ENCODE data around the gene NUDT2. TPM values are rescaled to one million over a fixed set of nuclear protein-coding genes. Genes with fewer than 3 reads are reported as not detected.
A peak's percentile ranks its signal among the peaks of the same experiment; 100 is the strongest.
"Not testable (repeated sequence)": the region's sequence is repeated elsewhere in the genome, so short reads cannot be mapped to it uniquely, and the experiment has no call there.

NUDT2 gene
- polyA plus RNA-seq (2013, experiment 1 of 2) = 20.6 TPM
- polyA plus RNA-seq (2013, experiment 2 of 2) = 25.2 TPM

- peaks cover 4% of the 10 kb centered on the region for H3K4me1 ChIP-seq (ENCODE audit: control insufficient read depth, insufficient read depth, low read length, poor library complexity, severe bottlenecking)
- peak within 1 kb of the TSS; percentile 91 for H3K27ac ChIP-seq (ENCODE audit: low read depth, low read length, severe bottlenecking)
- no peaks in the 10 kb centered on the region for H3K9me3 ChIP-seq (ENCODE audit: control insufficient read depth, low read length)
- peak within 1 kb of the TSS; percentile 97 for H3K4me3 ChIP-seq (ENCODE audit: extremely low read depth, insufficient read depth, low read length, poor library complexity, severe bottlenecking)
- H3K36me3 ChIP-seq (ENCODE audit: control insufficient read depth, insufficient read depth, low read length) = no peaks in the 10 kb centered on the region
- 0 to 1% methylated on average over 45 to 60 of the region's 64 CpGs for WGBS, 2 experiments (ENCODE audit: insufficient coverage in 2 of 2)
Observed at GRCh38 chr9:34328987-34329832, at the start of gene NUDT2, which contains the start of gene KIF24. NUDT2 (plus strand) TSS chr9:34329569; CDS start chr9:34339040, 9,471 bp downstream. KIF24 (minus strand) TSS chr9:34329268; CDS start chr9:34311346, 17,922 bp downstream.

- no peaks in the 10 kb centered on the region for H3K4me1 ChIP-seq (ENCODE audit: control insufficient read depth, insufficient read depth, low read length, poor library complexity, severe bottlenecking)
- H3K36me3 ChIP-seq (ENCODE audit: control insufficient read depth, insufficient read depth, low read length) = no peaks in the 10 kb centered on the region
- no peaks in the 10 kb centered on the region for H3K9me3 ChIP-seq (ENCODE audit: control insufficient read depth, low read length)
- no peak overlapping the region for H3K27ac ChIP-seq (ENCODE audit: low read depth, low read length, severe bottlenecking)
- 100% methylated on average over 1 of the region's 1 CpG; no CpG with 5 or more reads in 1 of the 2 experiments for WGBS, 2 experiments (ENCODE audit: insufficient coverage in 2 of 2)
- no peak overlapping the region for H3K4me3 ChIP-seq (ENCODE audit: extremely low read depth, insufficient read depth, low read length, poor library complexity, severe bottlenecking)
Observed at GRCh38 chr9:34282096-34282495, 47.3 kb upstream of the NUDT2 start.

GRCh38 chr9:34289159-34289558, 40.2 kb upstream of the NUDT2 start:
- Histone ChIP-seq H3K4me3 (ENCODE audit: extremely low read depth, insufficient read depth, low read length, poor library complexity, severe bottlenecking) (no peak overlapping the region), H3K36me3 (ENCODE audit: control insufficient read depth, insufficient read depth, low read length) (no peaks in the 10 kb centered on the region), H3K9me3 (ENCODE audit: control insufficient read depth, low read length) (no peaks in the 10 kb centered on the region), H3K4me1 (ENCODE audit: control insufficient read depth, insufficient read depth, low read length, poor library complexity, severe bottlenecking) (no peaks in the 10 kb centered on the region), H3K27ac (ENCODE audit: low read depth, low read length, severe bottlenecking) (no peak overlapping the region)
- WGBS, 2 experiments (ENCODE audit: insufficient coverage in 2 of 2) = 100% methylated on average over 1 of the region's 2 CpGs; no CpG with 5 or more reads in 1 of the 2 experiments

GRCh38 chr9:34291023-34291422, 38.3 kb upstream of the NUDT2 start:
- no peak overlapping the region for H3K27ac ChIP-seq (ENCODE audit: low read depth, low read length, severe bottlenecking)
- WGBS, 2 experiments (ENCODE audit: insufficient coverage in 2 of 2) = 100% methylated on average over 1 of the region's 2 CpGs
- no peak overlapping the region for H3K4me3 ChIP-seq (ENCODE audit: extremely low read depth, insufficient read depth, low read length, poor library complexity, severe bottlenecking)
- no peaks in the 10 kb centered on the region for H3K36me3 ChIP-seq (ENCODE audit: control insufficient read depth, insufficient read depth, low read length)
- H3K4me1 ChIP-seq (ENCODE audit: control insufficient read depth, insufficient read depth, low read length, poor library complexity, severe bottlenecking) = no peaks in the 10 kb centered on the region
- H3K9me3 ChIP-seq (ENCODE audit: control insufficient read depth, low read length) = no peaks in the 10 kb centered on the region

GRCh38 chr9:34291423-34291822, 37.9 kb upstream of the NUDT2 start:
- no peaks in the 10 kb centered on the region for H3K4me1 ChIP-seq (ENCODE audit: control insufficient read depth, insufficient read depth, low read length, poor library complexity, severe bottlenecking)
- no peak overlapping the region for H3K27ac ChIP-seq (ENCODE audit: low read depth, low read length, severe bottlenecking)
- H3K9me3 ChIP-seq (ENCODE audit: control insufficient read depth, low read length) = no peaks in the 10 kb centered on the region
- 80 to 100% methylated on average over 1 of the region's 2 CpGs for WGBS, 2 experiments (ENCODE audit: insufficient coverage in 2 of 2)
- no peaks in the 10 kb centered on the region for H3K36me3 ChIP-seq (ENCODE audit: control insufficient read depth, insufficient read depth, low read length)
- H3K4me3 ChIP-seq (ENCODE audit: extremely low read depth, insufficient read depth, low read length, poor library complexity, severe bottlenecking) = no peak overlapping the region

GRCh38 chr9:34292552-34292951, 36.8 kb upstream of the NUDT2 start:
- no peak overlapping the region for H3K27ac ChIP-seq (ENCODE audit: low read depth, low read length, severe bottlenecking)
- no peak overlapping the region for H3K4me3 ChIP-seq (ENCODE audit: extremely low read depth, insufficient read depth, low read length, poor library complexity, severe bottlenecking)
- no CpG with 5 or more reads among the region's 2 CpGs for WGBS, 2 experiments (ENCODE audit: insufficient coverage in 2 of 2)
- no peaks in the 10 kb centered on the region for H3K4me1 ChIP-seq (ENCODE audit: control insufficient read depth, insufficient read depth, low read length, poor library complexity, severe bottlenecking)
- H3K9me3 ChIP-seq (ENCODE audit: control insufficient read depth, low read length) = no peaks in the 10 kb centered on the region
- H3K36me3 ChIP-seq (ENCODE audit: control insufficient read depth, insufficient read depth, low read length) = no peaks in the 10 kb centered on the region

GRCh38 chr9:34301064-34301463, 28.3 kb upstream of the NUDT2 start:
- not testable (repeated sequence) for H3K36me3 ChIP-seq (ENCODE audit: control insufficient read depth, insufficient read depth, low read length); H3K4me3 ChIP-seq (ENCODE audit: extremely low read depth, insufficient read depth, low read length, poor library complexity, severe bottlenecking); H3K27ac ChIP-seq (ENCODE audit: low read depth, low read length, severe bottlenecking); H3K9me3 ChIP-seq (ENCODE audit: control insufficient read depth, low read length); H3K4me1 ChIP-seq (ENCODE audit: control insufficient read depth, insufficient read depth, low read length, poor library complexity, severe bottlenecking)
- 97 to 100% methylated on average over 5 to 7 of the region's 7 CpGs for WGBS, 2 experiments (ENCODE audit: insufficient coverage in 2 of 2)

GRCh38 chr9:34308316-34308715, 21.1 kb upstream of the NUDT2 start:
- 100% methylated on average over 1 to 2 of the region's 3 CpGs for WGBS, 2 experiments (ENCODE audit: insufficient coverage in 2 of 2)
- H3K27ac ChIP-seq (ENCODE audit: low read depth, low read length, severe bottlenecking); H3K4me3 ChIP-seq (ENCODE audit: extremely low read depth, insufficient read depth, low read length, poor library complexity, severe bottlenecking): not testable (repeated sequence)

GRCh38 chr9:34310215-34310614, 19.2 kb upstream of the NUDT2 start:
- Histone ChIP-seq H3K36me3 (ENCODE audit: control insufficient read depth, insufficient read depth, low read length) (no peaks in the 10 kb centered on the region), H3K4me1 (ENCODE audit: control insufficient read depth, insufficient read depth, low read length, poor library complexity, severe bottlenecking) (no peaks in the 10 kb centered on the region), H3K27ac (ENCODE audit: low read depth, low read length, severe bottlenecking) (no peak overlapping the region), H3K4me3 (ENCODE audit: extremely low read depth, insufficient read depth, low read length, poor library complexity, severe bottlenecking) (no peak overlapping the region), H3K9me3 (ENCODE audit: control insufficient read depth, low read length) (no peaks in the 10 kb centered on the region)
- no CpG with 5 or more reads among the region's 1 CpG for WGBS, 2 experiments (ENCODE audit: insufficient coverage in 2 of 2)

More at GRCh38 chr9:34308316-34308715, 21.1 kb upstream of the NUDT2 start:
- H3K36me3 ChIP-seq (ENCODE audit: control insufficient read depth, insufficient read depth, low read length); H3K4me1 ChIP-seq (ENCODE audit: control insufficient read depth, insufficient read depth, low read length, poor library complexity, severe bottlenecking); H3K9me3 ChIP-seq (ENCODE audit: control insufficient read depth, low read length): not testable (repeated sequence)

- Histone ChIP-seq H3K9me3 (ENCODE audit: control insufficient read depth, low read length) (no peaks in the 10 kb centered on the region), H3K4me3 (ENCODE audit: extremely low read depth, insufficient read depth, low read length, poor library complexity, severe bottlenecking) (no peak overlapping the region), H3K36me3 (ENCODE audit: control insufficient read depth, insufficient read depth, low read length) (no peaks in the 10 kb centered on the region), H3K4me1 (ENCODE audit: control insufficient read depth, insufficient read depth, low read length, poor library complexity, severe bottlenecking) (no peaks in the 10 kb centered on the region), H3K27ac (ENCODE audit: low read depth, low read length, severe bottlenecking) (no peak overlapping the region)
- no CpG with 5 or more reads among the region's 6 CpGs for WGBS, 2 experiments (ENCODE audit: insufficient coverage in 2 of 2)
Observed at GRCh38 chr9:34311499-34312185, 17.7 kb upstream of the NUDT2 start.

All from mesodermal cell (in vitro differentiated cells).